ENCODE measurements around the gene RFX8.

RFX8 gene

GRCh38 chr2:101398116-101398821, 76.6 kb downstream of the RFX8 start:
- no peak overlapping the region for H3K27ac ChIP-seq (ENCODE audit: low read depth, low read length)

GRCh38 chr2:101396316-101396717, 78.6 kb downstream of the RFX8 start:
- no peak overlapping the region for H3K27ac ChIP-seq (ENCODE audit: low read depth, low read length)
- no peaks in the 10 kb centered on the region for H3K9me3 ChIP-seq (ENCODE audit: control insufficient read depth, insufficient read depth, low read depth, low read length)
- H3K4me3 ChIP-seq (ENCODE audit: low read depth, low read length), result no peak overlapping the region
- H3K27me3 ChIP-seq (ENCODE audit: control insufficient read depth, insufficient read depth, low read length), result no peaks in the 10 kb centered on the region
- no peak overlapping the region for H3K9ac ChIP-seq (ENCODE audit: low read length)
- no peaks in the 10 kb centered on the region for H3K36me3 ChIP-seq (ENCODE audit: control insufficient read depth, insufficient read depth, low read length)
- H3K4me1 ChIP-seq (ENCODE audit: control insufficient read depth, insufficient read depth, low read length), result peaks cover 4% of the 10 kb centered on the region; the same call in 1 of the 2 replicates

More at GRCh38 chr2:101398116-101398821, 76.6 kb downstream of the RFX8 start:
- Histone ChIP-seq H3K27me3 (ENCODE audit: control insufficient read depth, insufficient read depth, low read length) (no peaks in the 10 kb centered on the region), H3K36me3 (ENCODE audit: control insufficient read depth, insufficient read depth, low read length) (no peaks in the 10 kb centered on the region), H3K4me3 (ENCODE audit: low read depth, low read length) (no peak overlapping the region), H3K4me1 (ENCODE audit: control insufficient read depth, insufficient read depth, low read length) (peaks cover 4% of the 10 kb centered on the region; the same call in 1 of the 2 replicates), H3K9ac (ENCODE audit: low read length) (no peak overlapping the region), H3K9me3 (ENCODE audit: control insufficient read depth, insufficient read depth, low read depth, low read length) (no peaks in the 10 kb centered on the region)

GRCh38 chr2:101395545-101396315, 79.2 kb downstream of the RFX8 start:
- no peak overlapping the region for H3K4me3 ChIP-seq (ENCODE audit: low read depth, low read length)
- no peaks in the 10 kb centered on the region for H3K36me3 ChIP-seq (ENCODE audit: control insufficient read depth, insufficient read depth, low read length)
- peaks cover 2% of the 10 kb centered on the region; the same call in 1 of the 2 replicates for H3K4me1 ChIP-seq (ENCODE audit: control insufficient read depth, insufficient read depth, low read length)
- H3K27me3 ChIP-seq (ENCODE audit: control insufficient read depth, insufficient read depth, low read length), result no peaks in the 10 kb centered on the region
- H3K9me3 ChIP-seq (ENCODE audit: control insufficient read depth, insufficient read depth, low read depth, low read length), result no peaks in the 10 kb centered on the region
- no peak overlapping the region for H3K27ac ChIP-seq (ENCODE audit: low read depth, low read length)
- no peak overlapping the region for H3K9ac ChIP-seq (ENCODE audit: low read length)

- H3K4me1 ChIP-seq (ENCODE audit: control insufficient read depth, insufficient read depth, low read length), result no peaks in the 10 kb centered on the region
- H3K9me3 ChIP-seq (ENCODE audit: control insufficient read depth, insufficient read depth, low read depth, low read length), result no peaks in the 10 kb centered on the region
- no peak overlapping the region for H3K27ac ChIP-seq (ENCODE audit: low read depth, low read length)
- H3K36me3 ChIP-seq (ENCODE audit: control insufficient read depth, insufficient read depth, low read length), result no peaks in the 10 kb centered on the region
- no peak overlapping the region for H3K4me3 ChIP-seq (ENCODE audit: low read depth, low read length)
- peaks cover 56% of the 10 kb centered on the region for H3K27me3 ChIP-seq (ENCODE audit: control insufficient read depth, insufficient read depth, low read length)
- no peak overlapping the region for H3K9ac ChIP-seq (ENCODE audit: low read length)
Measured at GRCh38 chr2:101388232-101388631, 86.7 kb downstream of the RFX8 start.

- Histone ChIP-seq H3K4me3 (ENCODE audit: low read depth, low read length) (peak within 1 kb of the TSS; percentile 88), H3K4me1 (ENCODE audit: control insufficient read depth, insufficient read depth, low read length) (no peaks in the 10 kb centered on the region), H3K9ac (ENCODE audit: low read length) (peak within 1 kb of the TSS; percentile 23), H3K36me3 (ENCODE audit: control insufficient read depth, insufficient read depth, low read length) (no peaks in the 10 kb centered on the region), H3K27ac (ENCODE audit: low read depth, low read length) (no peak within 1 kb of the TSS), H3K9me3 (ENCODE audit: control insufficient read depth, insufficient read depth, low read depth, low read length) (no peaks in the 10 kb centered on the region), H3K27me3 (ENCODE audit: control insufficient read depth, insufficient read depth, low read length) (peaks cover 56% of the 10 kb centered on the region)
Measured at GRCh38 chr2:101387151-101387834, 87.6 kb downstream of the RFX8 start, which contains the start of gene CREG2. Gene CREG2, minus strand, starts transcription at chr2:101387503. Its CDS starts 46 bp downstream, at chr2:101387457.

- Histone ChIP-seq H3K9me3 (ENCODE audit: control insufficient read depth, insufficient read depth, low read depth, low read length) (no peaks in the 10 kb centered on the region), H3K27me3 (ENCODE audit: control insufficient read depth, insufficient read depth, low read length) (peaks cover 56% of the 10 kb centered on the region), H3K9ac (ENCODE audit: low read length) (no peak overlapping the region), H3K36me3 (ENCODE audit: control insufficient read depth, insufficient read depth, low read length) (no peaks in the 10 kb centered on the region), H3K4me3 (ENCODE audit: low read depth, low read length) (peak overlapping the region; percentile 88), H3K4me1 (ENCODE audit: control insufficient read depth, insufficient read depth, low read length) (no peaks in the 10 kb centered on the region), H3K27ac (ENCODE audit: low read depth, low read length) (no peak overlapping the region)
Measured at GRCh38 chr2:101386599-101387150, 88.2 kb downstream of the RFX8 start.

- no peak overlapping the region for H3K9ac ChIP-seq (ENCODE audit: low read length)
- H3K4me1 ChIP-seq (ENCODE audit: control insufficient read depth, insufficient read depth, low read length), result no peaks in the 10 kb centered on the region
- peaks cover 43% of the 10 kb centered on the region for H3K27me3 ChIP-seq (ENCODE audit: control insufficient read depth, insufficient read depth, low read length)
- H3K4me3 ChIP-seq (ENCODE audit: low read depth, low read length), result no peak overlapping the region
- no peaks in the 10 kb centered on the region for H3K36me3 ChIP-seq (ENCODE audit: control insufficient read depth, insufficient read depth, low read length)
- H3K27ac ChIP-seq (ENCODE audit: low read depth, low read length), result no peak overlapping the region
- H3K9me3 ChIP-seq (ENCODE audit: control insufficient read depth, insufficient read depth, low read depth, low read length), result no peaks in the 10 kb centered on the region
Measured at GRCh38 chr2:101383016-101383541, 91.8 kb downstream of the RFX8 start.

- Histone ChIP-seq H3K36me3 (ENCODE audit: control insufficient read depth, insufficient read depth, low read length) (no peaks in the 10 kb centered on the region), H3K9ac (ENCODE audit: low read length) (no peak overlapping the region), H3K27ac (ENCODE audit: low read depth, low read length) (no peak overlapping the region), H3K9me3 (ENCODE audit: control insufficient read depth, insufficient read depth, low read depth, low read length) (no peaks in the 10 kb centered on the region), H3K4me1 (ENCODE audit: control insufficient read depth, insufficient read depth, low read length) (no peaks in the 10 kb centered on the region), H3K27me3 (ENCODE audit: control insufficient read depth, insufficient read depth, low read length) (peaks cover 37% of the 10 kb centered on the region), H3K4me3 (ENCODE audit: low read depth, low read length) (no peak overlapping the region)
Measured at GRCh38 chr2:101382442-101382841, 92.5 kb downstream of the RFX8 start.

- no peak overlapping the region for H3K4me3 ChIP-seq (ENCODE audit: low read depth, low read length)
- no peaks in the 10 kb centered on the region for H3K4me1 ChIP-seq (ENCODE audit: control insufficient read depth, insufficient read depth, low read length)
- H3K9ac ChIP-seq (ENCODE audit: low read length), result no peak overlapping the region
- H3K27me3 ChIP-seq (ENCODE audit: control insufficient read depth, insufficient read depth, low read length), result peaks cover 16% of the 10 kb centered on the region
- no peaks in the 10 kb centered on the region for H3K36me3 ChIP-seq (ENCODE audit: control insufficient read depth, insufficient read depth, low read length)
- no peak overlapping the region for H3K27ac ChIP-seq (ENCODE audit: low read depth, low read length)
- H3K9me3 ChIP-seq (ENCODE audit: control insufficient read depth, insufficient read depth, low read depth, low read length), result no peaks in the 10 kb centered on the region
Measured at GRCh38 chr2:101380376-101380775, 94.5 kb downstream of the RFX8 start.

- no peaks in the 10 kb centered on the region for H3K4me1 ChIP-seq (ENCODE audit: control insufficient read depth, insufficient read depth, low read length)
- no peaks in the 10 kb centered on the region for H3K9me3 ChIP-seq (ENCODE audit: control insufficient read depth, insufficient read depth, low read depth, low read length)
- no peak overlapping the region for H3K27ac ChIP-seq (ENCODE audit: low read depth, low read length)
- H3K4me3 ChIP-seq (ENCODE audit: low read depth, low read length), result no peak overlapping the region
- no peaks in the 10 kb centered on the region for H3K36me3 ChIP-seq (ENCODE audit: control insufficient read depth, insufficient read depth, low read length)
- H3K9ac ChIP-seq (ENCODE audit: low read length), result no peak overlapping the region
- peaks cover 5% of the 10 kb centered on the region; the same call in 1 of the 2 replicates for H3K27me3 ChIP-seq (ENCODE audit: control insufficient read depth, insufficient read depth, low read length)
Measured at GRCh38 chr2:101379091-101379490, 95.8 kb downstream of the RFX8 start.

All from HUES6 (cell line).